BE2C (cell line): ENCODE data around the gene TNFRSF13B.

Source experiments
- DNase-seq: peaks from one replicate; pipeline ENCODE4 v3.0.0-alpha.2; 2020
- H3K27me3 ChIP-seq: fragments of 250-450 bp; sonication (Bioruptor Pico); 2 replicates; pipeline ENCODE4 v1.5.1; 2020; ENCODE audit warnings: mild to moderate bottlenecking
- H3K36me3 ChIP-seq: fragments of 250-450 bp; sonication (Bioruptor Pico); 2 replicates; pipeline ENCODE4 v1.5.1; 2020; ENCODE audit warnings: mild to moderate bottlenecking
- H3K4me1 ChIP-seq: fragments of 250-450 bp; sonication (Bioruptor Pico); 2 replicates; pipeline ENCODE4 v1.5.1; 2020
- H3K4me3 ChIP-seq: 2 replicates; pipeline ENCODE4 v1.5.1; 2011; ENCODE audit warnings: low read depth, low read length
- H3K9me3 ChIP-seq: fragments of 250-450 bp; sonication (Bioruptor Pico); 2 replicates; pipeline ENCODE4 v1.5.1; 2020
- TF ChIP-seq, protein P1 (sequence below): IDR thresholded peaks from 2 replicates; pipeline ENCODE4 v1.5.1; 2012; ENCODE audit warnings: mild to moderate bottlenecking, low read depth, low read length

TNFRSF13B gene

DNA sequence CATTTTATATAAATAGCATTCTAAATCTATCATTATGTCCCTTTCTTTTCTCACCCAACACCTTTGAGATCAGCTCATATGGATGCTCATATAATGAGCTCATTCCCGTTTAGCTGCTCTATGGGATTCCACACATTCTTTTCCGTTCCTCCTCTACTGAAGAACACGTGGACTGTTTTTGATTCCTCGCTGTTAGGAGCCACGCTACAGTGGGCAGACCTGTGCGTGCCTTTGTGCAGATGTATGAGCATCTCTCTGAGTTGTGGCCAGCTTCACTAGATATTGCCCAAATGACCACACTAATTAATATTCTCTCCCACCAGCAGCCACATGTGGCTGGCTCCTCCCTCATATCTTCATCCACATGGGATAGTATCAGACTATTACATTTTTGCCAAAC lies 6.0 kb upstream of the TNFRSF13B start:
- no peaks in the 10 kb centered on the region for H3K4me1 ChIP-seq
- no peaks in the 10 kb centered on the region for H3K9me3 ChIP-seq
- no peaks in the 10 kb centered on the region for H3K36me3 ChIP-seq
- TF ChIP-seq, protein P1, sequence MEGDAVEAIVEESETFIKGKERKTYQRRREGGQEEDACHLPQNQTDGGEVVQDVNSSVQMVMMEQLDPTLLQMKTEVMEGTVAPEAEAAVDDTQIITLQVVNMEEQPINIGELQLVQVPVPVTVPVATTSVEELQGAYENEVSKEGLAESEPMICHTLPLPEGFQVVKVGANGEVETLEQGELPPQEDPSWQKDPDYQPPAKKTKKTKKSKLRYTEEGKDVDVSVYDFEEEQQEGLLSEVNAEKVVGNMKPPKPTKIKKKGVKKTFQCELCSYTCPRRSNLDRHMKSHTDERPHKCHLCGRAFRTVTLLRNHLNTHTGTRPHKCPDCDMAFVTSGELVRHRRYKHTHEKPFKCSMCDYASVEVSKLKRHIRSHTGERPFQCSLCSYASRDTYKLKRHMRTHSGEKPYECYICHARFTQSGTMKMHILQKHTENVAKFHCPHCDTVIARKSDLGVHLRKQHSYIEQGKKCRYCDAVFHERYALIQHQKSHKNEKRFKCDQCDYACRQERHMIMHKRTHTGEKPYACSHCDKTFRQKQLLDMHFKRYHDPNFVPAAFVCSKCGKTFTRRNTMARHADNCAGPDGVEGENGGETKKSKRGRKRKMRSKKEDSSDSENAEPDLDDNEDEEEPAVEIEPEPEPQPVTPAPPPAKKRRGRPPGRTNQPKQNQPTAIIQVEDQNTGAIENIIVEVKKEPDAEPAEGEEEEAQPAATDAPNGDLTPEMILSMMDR: no peak
- H3K27me3 ChIP-seq: no peaks in the 10 kb centered on the region
- DNase-seq: no peak
- no peak overlapping the region for H3K4me3 ChIP-seq

DNA sequence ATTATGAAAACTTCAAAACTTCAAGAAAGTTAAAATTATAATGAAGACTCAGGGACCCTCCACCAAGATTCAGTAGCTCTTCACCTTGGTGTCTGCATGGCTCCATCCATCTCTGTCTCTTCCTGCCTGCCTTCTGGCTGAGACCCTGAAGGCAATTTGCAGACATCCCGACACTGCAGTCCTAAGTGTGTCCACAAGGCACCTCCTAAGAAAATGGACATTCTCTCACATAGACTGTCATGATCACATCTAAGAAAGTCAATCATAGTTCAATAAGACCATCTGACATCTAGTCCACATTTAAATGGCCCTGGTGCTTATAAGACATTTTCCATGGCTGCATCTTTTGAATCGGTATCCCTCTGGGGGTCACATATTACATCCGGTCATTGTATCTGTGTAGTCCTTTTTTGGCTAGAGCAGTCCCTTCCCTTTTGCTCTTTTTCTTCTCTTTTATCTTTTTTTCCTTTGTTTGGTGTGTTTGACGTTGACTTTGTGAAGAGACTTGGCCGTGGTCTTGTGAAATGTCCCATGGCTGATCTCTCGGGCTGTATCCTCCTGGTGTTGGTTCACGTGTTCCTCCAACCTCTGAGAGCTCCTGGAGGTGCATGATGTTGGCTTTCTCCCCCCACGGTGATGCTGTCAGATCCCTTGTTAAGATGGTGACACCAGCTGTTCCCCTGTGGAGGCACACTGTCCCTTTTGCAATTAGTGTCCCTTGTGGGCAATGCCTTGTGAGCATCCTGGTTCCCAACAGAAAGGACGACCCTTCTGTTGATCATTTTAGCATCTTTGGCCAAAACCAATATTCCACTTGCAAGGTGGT lies 5.0 kb upstream of the TNFRSF13B start:
- Histone ChIP-seq H3K36me3 (no peaks in the 10 kb centered on the region), H3K4me1 (no peaks in the 10 kb centered on the region), H3K9me3 (no peaks in the 10 kb centered on the region), H3K4me3 (no peak overlapping the region), H3K27me3 (no peaks in the 10 kb centered on the region)
- TF ChIP-seq, protein P1: no peak
- DNase-seq: no peak

DNA sequence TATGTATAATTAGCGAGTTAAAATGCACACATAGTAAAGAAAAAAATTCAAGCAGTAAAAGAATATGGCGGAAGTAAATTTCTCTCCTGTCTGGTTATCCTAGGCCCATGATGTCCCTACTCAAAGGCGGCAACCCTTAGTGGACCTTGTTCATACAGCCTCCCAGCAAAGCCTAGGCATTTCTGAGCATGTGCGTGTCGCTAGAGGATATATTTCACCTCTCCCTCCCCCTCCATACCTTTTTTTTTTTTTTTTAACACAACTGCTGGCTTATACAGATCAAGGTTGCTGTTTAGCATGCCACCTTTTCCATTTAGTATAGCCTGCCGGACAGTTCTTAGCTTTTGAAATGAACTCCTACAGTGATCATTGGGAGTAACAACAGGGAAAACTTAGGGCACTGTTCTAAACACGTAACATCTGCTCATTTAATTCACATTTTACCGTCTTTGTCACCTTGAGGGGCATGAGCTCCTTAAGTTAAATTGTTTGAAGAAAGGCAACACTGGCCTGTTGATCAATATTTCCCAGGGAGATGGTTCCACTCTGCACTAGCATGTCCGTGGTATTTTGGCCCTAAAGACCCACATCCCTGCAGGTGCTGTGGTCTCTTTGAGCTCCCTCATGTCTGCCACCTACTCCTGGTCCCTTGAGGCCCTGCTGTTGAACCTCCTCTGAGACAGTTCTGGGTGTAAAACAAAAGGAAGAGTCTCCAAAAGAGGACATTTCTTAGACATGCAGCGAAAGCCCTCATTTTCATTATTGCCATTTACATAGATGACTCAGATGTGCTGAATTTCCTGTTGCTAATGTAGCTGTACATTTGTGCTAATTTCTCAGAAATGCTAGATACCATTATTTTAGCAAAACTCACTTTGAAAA lies 4.1 kb upstream of the TNFRSF13B start:
- Histone ChIP-seq H3K4me3 (no peak overlapping the region), H3K9me3 (no peaks in the 10 kb centered on the region), H3K27me3 (no peaks in the 10 kb centered on the region), H3K4me1 (no peaks in the 10 kb centered on the region), H3K36me3 (no peaks in the 10 kb centered on the region)
- DNase-seq: no peak
- TF ChIP-seq, protein P1: no peak

DNA sequence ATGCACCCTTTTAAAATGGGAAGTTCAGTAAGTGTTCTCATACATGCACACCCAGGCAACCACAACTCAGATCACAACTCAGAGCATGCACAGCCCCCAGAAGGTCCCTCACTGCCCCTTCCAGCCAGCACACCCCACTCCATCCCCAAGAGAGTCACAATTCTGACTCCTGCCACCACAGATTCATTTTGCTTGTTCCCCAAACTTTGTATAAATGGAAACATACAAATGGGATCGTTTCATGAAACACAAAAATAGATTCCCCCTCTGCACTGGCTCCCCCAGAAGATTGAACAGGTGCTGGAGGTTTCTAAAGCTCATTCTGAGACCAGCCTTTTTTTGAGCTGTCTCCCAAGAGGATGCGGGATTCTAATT lies 3.3 kb upstream of the TNFRSF13B start:
- TF ChIP-seq, protein P1: no peak
- no peak overlapping the region for H3K4me3 ChIP-seq
- no peaks in the 10 kb centered on the region for H3K36me3 ChIP-seq
- no peaks in the 10 kb centered on the region for H3K27me3 ChIP-seq
- H3K4me1 ChIP-seq: no peaks in the 10 kb centered on the region
- DNase-seq: no peak
- H3K9me3 ChIP-seq: no peaks in the 10 kb centered on the region

DNA sequence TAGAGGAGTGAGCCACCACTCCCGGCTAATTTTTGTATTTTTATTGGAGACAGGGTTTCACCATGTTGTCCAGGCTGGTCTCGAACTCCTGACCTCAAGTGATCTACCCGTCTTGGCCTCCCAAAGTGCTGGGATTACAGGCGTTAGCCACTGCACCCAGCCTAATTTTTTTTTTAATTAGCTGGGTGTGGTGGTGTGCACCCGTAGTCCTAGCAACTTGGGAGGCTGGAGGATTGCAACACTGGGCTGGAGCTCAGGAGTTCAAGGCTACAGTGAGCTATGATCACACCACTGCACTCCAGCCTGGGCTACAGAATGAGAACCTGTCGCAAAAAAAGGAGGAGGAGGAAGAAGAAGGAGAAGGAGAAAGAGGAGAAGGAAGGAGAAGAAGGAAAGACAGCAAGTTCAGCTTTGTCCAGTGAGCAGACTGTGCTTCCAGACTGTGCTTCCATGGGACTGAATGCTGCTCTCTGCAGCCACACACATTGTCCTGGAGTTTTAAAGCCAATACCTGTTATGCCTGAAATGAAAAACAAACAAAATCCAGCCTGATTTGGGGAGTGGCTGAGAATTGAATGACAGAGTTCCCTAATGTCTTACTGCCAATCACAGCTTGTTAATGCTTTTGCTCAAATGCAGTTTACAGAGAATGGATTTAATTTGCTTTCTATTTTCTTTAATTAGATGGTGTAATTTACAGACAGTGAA lies 2.8 kb upstream of the TNFRSF13B start:
- TF ChIP-seq, protein P1: no peak
- no peak for DNase-seq
- Histone ChIP-seq H3K9me3 (no peaks in the 10 kb centered on the region), H3K36me3 (no peaks in the 10 kb centered on the region), H3K27me3 (no peaks in the 10 kb centered on the region), H3K4me3 (no peak overlapping the region), H3K4me1 (no peaks in the 10 kb centered on the region)
